Activated B cell treated with CpG ODN at 0.5 μM for 24 hours (primary cell): ENCODE data around the gene PORCN. TPM values are rescaled to one million over a fixed set of nuclear protein-coding genes. Genes with fewer than 3 reads are reported as not detected.
"Not testable (repeated sequence)": the region's sequence is repeated elsewhere in the genome, so short reads cannot be mapped to it uniquely, and the experiment has no call there.

Source experiments
- ATAC-seq: fragments of 200-7000 bp; cut with Tn5 transposase; one replicate; pipeline ENCODE4 v1.10.0; 2021; ENCODE audit warnings: low read depth, mild to moderate bottlenecking, moderate library complexity
- CTCF ChIA-PET: fragments of 350-600 bp; sonication (Branson Sonifier 250); formaldehyde crosslinking; loops from one replicate; lab custom pipeline; 2021; ENCODE audit warnings: antibody characterized with exemption; lab: Charles Lee
- POLR2A ChIA-PET: fragments of 350-600 bp; sonication (Branson Sonifier 250); formaldehyde crosslinking; loops from one replicate; lab custom pipeline; 2021; ENCODE audit warnings: antibody characterized with exemption; lab: Charles Lee
- DNase-seq: peaks from one replicate; pipeline ENCODE4 v3.0.0; 2022
- H3K27ac Mint-ChIP-seq: one replicate; pipeline ENCODE4 v1.8.0; 2020; ENCODE audit warnings: mixed read lengths
- H3K27me3 Mint-ChIP-seq: one replicate; pipeline ENCODE4 v1.8.0; 2021; ENCODE audit warnings: mixed read lengths
- H3K36me3 Mint-ChIP-seq: one replicate; pipeline ENCODE4 v1.8.0; 2021; ENCODE audit warnings: low read depth, mixed read lengths
- H3K4me1 Mint-ChIP-seq: one replicate; pipeline ENCODE4 v1.8.0; 2021; ENCODE audit warnings: mixed read lengths
- H3K4me3 Mint-ChIP-seq: one replicate; pipeline ENCODE4 v1.8.0; 2020; ENCODE audit warnings: mild to moderate bottlenecking, mixed read lengths
- H3K9me3 Mint-ChIP-seq: one replicate; pipeline ENCODE4 v1.8.0; 2020; ENCODE audit warnings: mixed read lengths
- CTCF ChIP-seq: fragments of 200-600 bp; IDR thresholded peaks from one replicate; pipeline ENCODE4 v1.8.0; 2022; ENCODE audit warnings: antibody characterized with exemption, mild to moderate bottlenecking
- intact Hi-C: fragments of 100-400 bp; cut with micrococcal nuclease; formaldehyde crosslinking; loops from one replicate; pipeline ENCODE4 v1.15.1; 2024
- total RNA-seq: library from RNA; stranded (reverse); gene quantifications from 2 replicates; pipeline ENCODE4 v1.2.3, GENCODE V29; 2022

The PORCN gene
- total RNA-seq, 1 donor from 2014 or later = 9.8 TPM

GRCh38 chrX:48520976-48521352 is 12.2 kb downstream of the PORCN start:
- Mint-ChIP-seq H3K4me3 (peak overlapping the region; percentile 86), H3K27me3 (no peaks in the 10 kb centered on the region), H3K27ac (peak overlapping the region; percentile 88), H3K9me3 (no peaks in the 10 kb centered on the region), H3K4me1 (peaks cover 24% of the 10 kb centered on the region), H3K36me3 (peaks cover 11% of the 10 kb centered on the region)
- intact Hi-C loops = loop anchor here (1.0 to 2.0 kb wide), 4 partner anchors 13 to 862 kb away; partner anchors contain the start of genes FTSJ1, PORCN, TBC1D25 and UXT
- ChIA-PET POLR2A (interaction anchor here (1.0 to 2.2 kb wide), 5 partner anchors 13 to 482 kb away, joined by 3 to 13 read pairs (median 8); partner anchors contain the start of genes GRIPAP1, PORCN, RBM3 and TBC1D25), CTCF (no interaction called here)
- ATAC-seq = no peak
- TF ChIP-seq CTCF = no peak
- no peak for DNase-seq

- peak within 1 kb of the TSS; percentile 88 for H3K27ac Mint-ChIP-seq
- CTCF ChIA-PET = no interaction called here
These were observed 12.8 kb downstream of the PORCN start, which contains the start of gene EBP for GRCh38 chrX:48521353-48522243. Gene EBP, plus strand, starts transcription at chrX:48521808. Its CDS starts 1,964 bp downstream, at chrX:48523772.

GRCh38 chrX:48522291-48522690 is 13.5 kb downstream of the PORCN start:
- Mint-ChIP-seq H3K27me3 (no peaks in the 10 kb centered on the region), H3K9me3 (no peaks in the 10 kb centered on the region), H3K27ac (peak overlapping the region; percentile 88), H3K36me3 (peaks cover 21% of the 10 kb centered on the region), H3K4me3 (peak overlapping the region; percentile 86), H3K4me1 (peaks cover 24% of the 10 kb centered on the region)
- ChIA-PET CTCF (no interaction called here), POLR2A (interaction anchor here (0.6 to 2.2 kb wide), 8 partner anchors 14 to 644 kb away, joined by 3 to 13 read pairs (median 6); partner anchors contain the start of genes PORCN, RBM3 and TBC1D25)
- intact Hi-C loops = no loop called here
- DNase-seq (no peak), ATAC-seq (no peak)
- no peak for TF ChIP-seq CTCF

More at GRCh38 chrX:48521353-48522243, 12.8 kb downstream of the PORCN start, which contains the start of gene EBP:
- Mint-ChIP-seq H3K27me3 (no peaks in the 10 kb centered on the region), H3K9me3 (no peaks in the 10 kb centered on the region), H3K4me1 (peaks cover 24% of the 10 kb centered on the region), H3K4me3 (peak within 1 kb of the TSS; percentile 86), H3K36me3 (peaks cover 15% of the 10 kb centered on the region)
- ATAC-seq (peak; percentile 96), DNase-seq (peak; percentile 79)
- POLR2A ChIA-PET = interaction anchor here (0.6 to 2.2 kb wide), 10 partner anchors 13 to 645 kb away, joined by 3 to 13 read pairs (median 5); partner anchors contain the start of genes GRIPAP1, PORCN, RBM3 and TBC1D25
- TF ChIP-seq CTCF = no peak
- intact Hi-C loops = loop anchor here (1.0 to 2.0 kb wide), 4 partner anchors 13 to 863 kb away; partner anchors contain the start of genes FTSJ1, PORCN, TBC1D25 and UXT

- ATAC-seq (no peak), DNase-seq (no peak)
- intact Hi-C loops = no loop called here
- Mint-ChIP-seq H3K27me3 (no peaks in the 10 kb centered on the region), H3K27ac (no peak overlapping the region), H3K9me3 (no peaks in the 10 kb centered on the region), H3K4me3 (peak overlapping the region; percentile 32), H3K36me3 (peaks cover 33% of the 10 kb centered on the region), H3K4me1 (peaks cover 24% of the 10 kb centered on the region)
- ChIA-PET POLR2A (no interaction called here), CTCF (no interaction called here)
- TF ChIP-seq CTCF = no peak
These were observed 14.9 kb downstream of the PORCN start for GRCh38 chrX:48523682-48524081.

GRCh38 chrX:48525853-48526252 is 17.1 kb downstream of the PORCN start:
- intact Hi-C loops, H3K27me3 Mint-ChIP-seq, H3K9me3 Mint-ChIP-seq, CTCF ChIA-PET, DNase-seq, ATAC-seq, H3K4me3 Mint-ChIP-seq, H3K27ac Mint-ChIP-seq: not testable (repeated sequence)
- Mint-ChIP-seq H3K36me3 (peaks cover 40% of the 10 kb centered on the region), H3K4me1 (peaks cover 18% of the 10 kb centered on the region)
- POLR2A ChIA-PET = interaction anchor here (0.6 to 1.3 kb wide), 3 partner anchors 18 to 853 kb away, joined by 3 to 11 read pairs (median 5); no protein-coding TSS in a partner anchor
